Measurements from ENCODE around the gene TEX264. TPM values are rescaled to one million over a fixed set of nuclear protein-coding genes. Genes with fewer than 3 reads are reported as not detected.
"Not testable (repeated sequence)": the region's sequence is repeated elsewhere in the genome, so short reads cannot be mapped to it uniquely, and the experiment has no call there.

TEX264 gene
- total and polyA plus RNA-seq, 2 experiments from 2014 or later: 10.0 to 13.3 TPM

DNA sequence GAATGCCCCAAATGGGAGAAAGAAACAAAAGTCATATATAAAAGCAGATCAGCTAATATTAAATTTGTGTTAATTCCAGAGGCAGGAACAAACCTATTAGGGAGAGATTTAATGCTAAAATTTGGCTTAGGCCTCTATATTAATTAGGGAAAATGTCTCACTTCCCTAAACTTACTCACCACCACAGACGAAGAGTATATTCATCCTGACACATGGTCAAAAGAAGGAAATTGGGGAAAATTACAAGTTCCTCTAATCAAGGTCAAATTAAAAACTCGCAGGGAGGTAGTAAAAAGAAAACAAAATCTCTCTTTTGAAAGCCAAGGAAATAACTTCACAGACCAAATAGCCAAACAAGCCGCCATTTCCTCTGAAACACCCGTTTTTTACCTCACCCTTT lies 68.1 kb downstream of the TEX264 start (continued):
- TF ChIP-seq, protein P1, sequence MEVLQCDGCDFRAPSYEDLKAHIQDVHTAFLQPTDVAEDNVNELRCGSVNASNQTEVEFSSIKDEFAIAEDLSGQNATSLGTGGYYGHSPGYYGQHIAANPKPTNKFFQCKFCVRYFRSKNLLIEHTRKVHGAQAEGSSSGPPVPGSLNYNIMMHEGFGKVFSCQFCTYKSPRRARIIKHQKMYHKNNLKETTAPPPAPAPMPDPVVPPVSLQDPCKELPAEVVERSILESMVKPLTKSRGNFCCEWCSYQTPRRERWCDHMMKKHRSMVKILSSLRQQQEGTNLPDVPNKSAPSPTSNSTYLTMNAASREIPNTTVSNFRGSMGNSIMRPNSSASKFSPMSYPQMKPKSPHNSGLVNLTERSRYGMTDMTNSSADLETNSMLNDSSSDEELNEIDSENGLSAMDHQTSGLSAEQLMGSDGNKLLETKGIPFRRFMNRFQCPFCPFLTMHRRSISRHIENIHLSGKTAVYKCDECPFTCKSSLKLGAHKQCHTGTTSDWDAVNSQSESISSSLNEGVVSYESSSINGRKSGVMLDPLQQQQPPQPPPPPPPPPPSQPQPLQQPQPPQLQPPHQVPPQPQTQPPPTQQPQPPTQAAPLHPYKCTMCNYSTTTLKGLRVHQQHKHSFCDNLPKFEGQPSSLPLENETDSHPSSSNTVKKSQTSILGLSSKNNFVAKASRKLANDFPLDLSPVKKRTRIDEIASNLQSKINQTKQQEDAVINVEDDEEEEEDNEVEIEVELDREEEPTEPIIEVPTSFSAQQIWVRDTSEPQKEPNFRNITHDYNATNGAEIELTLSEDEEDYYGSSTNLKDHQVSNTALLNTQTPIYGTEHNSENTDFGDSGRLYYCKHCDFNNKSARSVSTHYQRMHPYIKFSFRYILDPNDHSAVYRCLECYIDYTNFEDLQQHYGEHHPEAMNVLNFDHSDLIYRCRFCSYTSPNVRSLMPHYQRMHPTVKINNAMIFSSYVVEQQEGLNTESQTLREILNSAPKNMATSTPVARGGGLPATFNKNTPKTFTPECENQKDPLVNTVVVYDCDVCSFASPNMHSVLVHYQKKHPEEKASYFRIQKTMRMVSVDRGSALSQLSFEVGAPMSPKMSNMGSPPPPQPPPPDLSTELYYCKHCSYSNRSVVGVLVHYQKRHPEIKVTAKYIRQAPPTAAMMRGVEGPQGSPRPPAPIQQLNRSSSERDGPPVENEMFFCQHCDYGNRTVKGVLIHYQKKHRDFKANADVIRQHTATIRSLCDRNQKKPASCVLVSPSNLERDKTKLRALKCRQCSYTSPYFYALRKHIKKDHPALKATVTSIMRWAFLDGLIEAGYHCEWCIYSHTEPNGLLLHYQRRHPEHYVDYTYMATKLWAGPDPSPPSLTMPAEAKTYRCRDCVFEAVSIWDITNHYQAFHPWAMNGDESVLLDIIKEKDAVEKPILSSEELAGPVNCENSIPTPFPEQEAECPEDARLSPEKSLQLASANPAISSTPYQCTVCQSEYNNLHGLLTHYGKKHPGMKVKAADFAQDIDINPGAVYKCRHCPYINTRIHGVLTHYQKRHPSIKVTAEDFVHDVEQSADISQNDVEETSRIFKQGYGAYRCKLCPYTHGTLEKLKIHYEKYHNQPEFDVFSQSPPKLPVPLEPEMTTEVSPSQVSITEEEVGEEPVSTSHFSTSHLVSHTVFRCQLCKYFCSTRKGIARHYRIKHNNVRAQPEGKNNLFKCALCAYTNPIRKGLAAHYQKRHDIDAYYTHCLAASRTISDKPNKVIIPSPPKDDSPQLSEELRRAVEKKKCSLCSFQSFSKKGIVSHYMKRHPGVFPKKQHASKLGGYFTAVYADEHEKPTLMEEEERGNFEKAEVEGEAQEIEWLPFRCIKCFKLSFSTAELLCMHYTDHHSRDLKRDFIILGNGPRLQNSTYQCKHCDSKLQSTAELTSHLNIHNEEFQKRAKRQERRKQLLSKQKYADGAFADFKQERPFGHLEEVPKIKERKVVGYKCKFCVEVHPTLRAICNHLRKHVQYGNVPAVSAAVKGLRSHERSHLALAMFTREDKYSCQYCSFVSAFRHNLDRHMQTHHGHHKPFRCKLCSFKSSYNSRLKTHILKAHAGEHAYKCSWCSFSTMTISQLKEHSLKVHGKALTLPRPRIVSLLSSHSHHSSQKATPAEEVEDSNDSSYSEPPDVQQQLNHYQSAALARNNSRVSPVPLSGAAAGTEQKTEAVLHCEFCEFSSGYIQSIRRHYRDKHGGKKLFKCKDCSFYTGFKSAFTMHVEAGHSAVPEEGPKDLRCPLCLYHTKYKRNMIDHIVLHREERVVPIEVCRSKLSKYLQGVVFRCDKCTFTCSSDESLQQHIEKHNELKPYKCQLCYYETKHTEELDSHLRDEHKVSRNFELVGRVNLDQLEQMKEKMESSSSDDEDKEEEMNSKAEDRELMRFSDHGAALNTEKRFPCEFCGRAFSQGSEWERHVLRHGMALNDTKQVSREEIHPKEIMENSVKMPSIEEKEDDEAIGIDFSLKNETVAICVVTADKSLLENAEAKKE (CRISPR knock-in tag; IDR thresholded peaks at IDR 0.05): no peak
- TF ChIP-seq, protein P2, sequence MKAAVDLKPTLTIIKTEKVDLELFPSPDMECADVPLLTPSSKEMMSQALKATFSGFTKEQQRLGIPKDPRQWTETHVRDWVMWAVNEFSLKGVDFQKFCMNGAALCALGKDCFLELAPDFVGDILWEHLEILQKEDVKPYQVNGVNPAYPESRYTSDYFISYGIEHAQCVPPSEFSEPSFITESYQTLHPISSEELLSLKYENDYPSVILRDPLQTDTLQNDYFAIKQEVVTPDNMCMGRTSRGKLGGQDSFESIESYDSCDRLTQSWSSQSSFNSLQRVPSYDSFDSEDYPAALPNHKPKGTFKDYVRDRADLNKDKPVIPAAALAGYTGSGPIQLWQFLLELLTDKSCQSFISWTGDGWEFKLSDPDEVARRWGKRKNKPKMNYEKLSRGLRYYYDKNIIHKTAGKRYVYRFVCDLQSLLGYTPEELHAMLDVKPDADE (IDR thresholded peaks at IDR 0.05): no peak
- TF ChIP-seq EZH2phosphoT487 (IDR thresholded peaks at IDR 0.05; ENCODE audit: unreplicated experiment) (no peak), ZNF331 (CRISPR knock-in tag; IDR thresholded peaks at IDR 0.05; ENCODE audit: low read depth) (no peak), STAT1 (IDR thresholded peaks at IDR 0.05; ENCODE audit: unreplicated experiment) (no peak)
- TF ChIP-seq, protein P3, sequence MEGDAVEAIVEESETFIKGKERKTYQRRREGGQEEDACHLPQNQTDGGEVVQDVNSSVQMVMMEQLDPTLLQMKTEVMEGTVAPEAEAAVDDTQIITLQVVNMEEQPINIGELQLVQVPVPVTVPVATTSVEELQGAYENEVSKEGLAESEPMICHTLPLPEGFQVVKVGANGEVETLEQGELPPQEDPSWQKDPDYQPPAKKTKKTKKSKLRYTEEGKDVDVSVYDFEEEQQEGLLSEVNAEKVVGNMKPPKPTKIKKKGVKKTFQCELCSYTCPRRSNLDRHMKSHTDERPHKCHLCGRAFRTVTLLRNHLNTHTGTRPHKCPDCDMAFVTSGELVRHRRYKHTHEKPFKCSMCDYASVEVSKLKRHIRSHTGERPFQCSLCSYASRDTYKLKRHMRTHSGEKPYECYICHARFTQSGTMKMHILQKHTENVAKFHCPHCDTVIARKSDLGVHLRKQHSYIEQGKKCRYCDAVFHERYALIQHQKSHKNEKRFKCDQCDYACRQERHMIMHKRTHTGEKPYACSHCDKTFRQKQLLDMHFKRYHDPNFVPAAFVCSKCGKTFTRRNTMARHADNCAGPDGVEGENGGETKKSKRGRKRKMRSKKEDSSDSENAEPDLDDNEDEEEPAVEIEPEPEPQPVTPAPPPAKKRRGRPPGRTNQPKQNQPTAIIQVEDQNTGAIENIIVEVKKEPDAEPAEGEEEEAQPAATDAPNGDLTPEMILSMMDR (conservative IDR thresholded peaks at IDR 0.05; ENCODE audit: low read depth in 2 of 2): no peak

DNA sequence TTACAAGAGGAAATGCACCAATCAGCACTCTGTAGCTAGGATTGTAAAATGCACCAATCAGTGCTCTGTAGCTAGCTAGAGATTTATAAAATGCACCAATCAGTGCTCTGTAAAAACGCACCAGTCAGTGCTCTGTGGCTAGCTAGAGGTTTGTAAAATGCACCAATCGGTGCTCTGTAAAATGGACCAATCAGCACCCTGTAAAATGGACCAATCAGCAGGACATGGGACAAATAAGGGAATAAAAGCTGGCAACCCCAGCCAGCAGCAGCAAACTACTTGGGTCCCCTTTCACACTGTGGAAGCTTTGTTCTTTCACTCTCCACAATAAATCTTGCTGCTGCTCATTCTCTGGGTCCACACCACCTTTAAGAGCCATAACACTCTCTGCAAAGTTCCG lies 71.3 kb downstream of the TEX264 start:
- peaks cover 24% of the 10 kb centered on the region for H3K9me3 Mint-ChIP-seq

More for the DNA sequence above, 71.3 kb downstream of the TEX264 start:
- H3K36me3 Mint-ChIP-seq (ENCODE audit: low read depth); H3K27me3 ChIP-seq (ENCODE audit: insufficient read depth); H3K9me2 ChIP-seq (ENCODE audit: insufficient read depth); H3K79me2 ChIP-seq (replicated peaks; ENCODE audit: insufficient read depth); H3K27ac Mint-ChIP-seq; ATAC-seq; H3F3A ChIP-seq (replicated peaks; ENCODE audit: low read depth); H4K20me1 ChIP-seq (replicated peaks; ENCODE audit: insufficient read depth); H3K27ac ChIP-seq (ENCODE audit: low read depth); H3K27me3 Mint-ChIP-seq (ENCODE audit: insufficient read depth, low read depth, poor library complexity); DNase-seq (ENCODE audit: low spot score); H3K36me3 ChIP-seq (ENCODE audit: insufficient read depth): not testable (repeated sequence)
- peaks cover 21% of the 10 kb centered on the region for H3K4me1 Mint-ChIP-seq
- Histone ChIP-seq H3K4me1 (ENCODE audit: insufficient read depth) (0 out of 2 replicates have a peak, but pooled peaks cover 16% of the 10 kb centered on the region), H3K4me3 (peak overlapping the region; percentile 34), H3K4me2 (peak overlapping the region; percentile 57; the same call in 1 of the 2 replicates), H2AFZ (peak overlapping the region; percentile 90)
- H3K4me3 Mint-ChIP-seq: 0 out of 3 replicates have a peak overlapping the region, but pooled peaks have one; percentile 50

All from GM23338 (cell line).